ENCODE data around the gene PRAMEF11.
A peak's percentile ranks its signal among the peaks of the same experiment; 100 is the strongest.
"Not testable (repeated sequence)": the region's sequence is repeated elsewhere in the genome, so short reads cannot be mapped to it uniquely, and the experiment has no call there.

The PRAMEF11 gene

DNA sequence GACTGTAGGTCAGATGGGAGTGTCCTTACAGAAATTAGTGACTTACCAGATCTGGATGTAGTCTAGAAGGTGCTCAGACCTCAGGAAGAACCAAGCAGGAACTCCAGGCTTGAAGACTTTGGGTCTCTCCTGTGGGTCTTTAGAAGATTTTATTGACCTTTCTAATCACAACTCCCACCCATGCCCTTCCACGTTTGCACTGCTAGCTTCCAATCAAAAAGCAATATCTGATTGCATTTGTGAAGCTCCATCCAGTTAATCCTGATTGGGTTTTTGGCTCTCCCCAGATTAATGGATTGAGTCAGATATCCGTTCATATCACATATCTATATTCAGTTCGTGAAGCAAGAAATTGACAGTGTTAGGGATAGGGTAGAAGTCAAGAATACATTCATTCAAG, at the start of gene PRAMEF11:
Gene PRAMEF11, minus strand, starts transcription at position 101 of the 400 bp plus-strand sequence. CDS start 2,621 bp downstream, outside the sequence.
- in situ Hi-C loops (cut with MboI; ENCODE audit: low pct_unique_long_range_greater_than_20kb, low sequenced_read_pairs); DNase-seq: not testable (repeated sequence)

- in situ Hi-C loops (cut with MboI; ENCODE audit: low pct_unique_long_range_greater_than_20kb, low sequenced_read_pairs); DNase-seq: not testable (repeated sequence)
Observed at GRCh38 chr1:12878453-12878852, 47.2 kb upstream of the PRAMEF11 start.

GRCh38 chr1:12863131-12863880, 32.1 kb upstream of the PRAMEF11 start:
- DNase-seq; in situ Hi-C loops (cut with MboI; ENCODE audit: low pct_unique_long_range_greater_than_20kb, low sequenced_read_pairs): not testable (repeated sequence)

DNA sequence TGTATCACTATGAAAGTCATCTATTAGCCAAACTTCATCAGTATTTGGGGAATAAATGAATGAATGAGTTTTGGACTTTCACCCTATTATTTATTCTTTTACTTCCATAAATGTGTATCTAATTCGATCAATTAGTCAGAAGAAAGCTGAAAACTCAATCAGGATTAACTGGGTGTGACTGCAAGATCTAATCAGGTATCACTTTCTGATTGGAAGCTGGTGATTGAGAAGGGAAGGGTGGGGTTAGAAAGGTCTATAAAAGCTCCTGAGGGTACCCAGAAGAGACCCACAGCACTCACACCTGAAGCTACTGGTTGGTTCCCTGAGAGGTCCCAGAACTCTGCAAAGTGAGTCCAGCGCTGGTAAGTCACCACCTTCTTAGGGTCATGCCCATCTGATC, 25.6 kb upstream of the PRAMEF11 start, which contains the start of gene PRAMEF2:
Gene PRAMEF2, plus strand, starts transcription at position 301 of the 400 bp plus-strand sequence. CDS start 1,924 bp downstream, outside the sequence.
- DNase-seq; in situ Hi-C loops (cut with MboI; ENCODE audit: low pct_unique_long_range_greater_than_20kb, low sequenced_read_pairs): not testable (repeated sequence)

DNA sequence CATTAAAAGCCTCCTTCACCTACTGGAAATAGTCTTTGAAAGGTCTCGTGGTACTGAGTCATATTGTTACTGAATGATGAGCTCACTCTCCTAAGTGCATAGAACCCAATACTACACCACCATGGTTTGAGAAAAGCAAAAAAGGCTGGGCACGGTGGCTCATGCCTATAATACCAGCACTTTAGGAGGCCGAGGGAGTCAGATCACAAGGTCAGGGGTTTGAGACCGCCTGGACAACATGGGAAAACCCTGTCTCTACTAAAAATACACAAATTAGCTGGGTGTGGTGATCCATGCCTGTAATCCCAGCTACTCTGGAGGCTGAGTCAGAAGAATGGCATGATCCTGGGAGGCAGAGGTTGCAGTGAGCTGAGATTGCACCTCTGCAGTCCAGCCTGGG, 20.6 kb upstream of the PRAMEF11 start:
- in situ Hi-C loops (cut with MboI; ENCODE audit: low pct_unique_long_range_greater_than_20kb, low sequenced_read_pairs), result no loop called here
- no peak for DNase-seq

DNA sequence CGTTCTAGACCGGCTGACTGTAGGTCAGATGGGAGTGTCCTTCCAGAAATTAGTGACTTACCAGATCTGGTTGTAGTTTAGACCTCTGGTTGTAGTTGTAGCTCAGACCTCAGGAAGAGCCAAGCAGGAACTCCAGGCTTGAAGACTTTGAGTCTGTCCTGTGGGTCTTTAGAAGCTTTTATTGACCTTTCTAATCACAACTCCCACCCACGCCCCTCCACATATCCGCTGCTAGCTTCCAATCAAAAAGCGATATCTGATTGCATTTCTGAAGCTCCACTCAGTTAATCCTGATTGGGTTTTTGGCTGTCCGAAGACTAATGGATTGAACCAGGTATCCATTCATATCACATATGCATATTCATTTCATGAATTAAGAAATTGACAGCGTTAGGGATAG, 17.4 kb upstream of the PRAMEF11 start, which contains the start of gene HNRNPCL1:
Gene HNRNPCL1, minus strand, starts transcription at position 101 of the 400 bp plus-strand sequence. CDS start 431 bp downstream, outside the sequence.
- in situ Hi-C loops (cut with MboI; ENCODE audit: low pct_unique_long_range_greater_than_20kb, low sequenced_read_pairs); DNase-seq: not testable (repeated sequence)

DNA sequence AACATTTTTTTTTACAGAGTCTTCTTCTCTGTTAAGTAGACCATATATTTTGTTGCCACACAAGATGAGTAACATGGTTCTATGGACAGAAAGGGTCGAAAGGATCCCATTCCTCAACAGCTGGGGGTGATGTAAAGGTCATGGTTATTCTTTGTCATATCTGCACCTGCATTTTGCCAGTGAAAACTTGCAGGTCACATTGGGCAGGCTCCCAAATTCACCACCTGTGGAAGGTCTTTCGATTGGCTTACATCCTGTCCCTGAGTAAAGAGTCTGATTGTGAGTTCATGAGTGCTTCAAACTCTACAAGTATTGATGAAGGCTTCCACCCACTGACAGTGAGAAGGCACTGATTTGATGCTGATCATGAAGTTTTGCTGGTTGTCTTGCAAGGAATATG, 2.0 kb upstream of the PRAMEF11 start:
- in situ Hi-C loops (cut with MboI; ENCODE audit: low pct_unique_long_range_greater_than_20kb, low sequenced_read_pairs); DNase-seq: not testable (repeated sequence)

DNA sequence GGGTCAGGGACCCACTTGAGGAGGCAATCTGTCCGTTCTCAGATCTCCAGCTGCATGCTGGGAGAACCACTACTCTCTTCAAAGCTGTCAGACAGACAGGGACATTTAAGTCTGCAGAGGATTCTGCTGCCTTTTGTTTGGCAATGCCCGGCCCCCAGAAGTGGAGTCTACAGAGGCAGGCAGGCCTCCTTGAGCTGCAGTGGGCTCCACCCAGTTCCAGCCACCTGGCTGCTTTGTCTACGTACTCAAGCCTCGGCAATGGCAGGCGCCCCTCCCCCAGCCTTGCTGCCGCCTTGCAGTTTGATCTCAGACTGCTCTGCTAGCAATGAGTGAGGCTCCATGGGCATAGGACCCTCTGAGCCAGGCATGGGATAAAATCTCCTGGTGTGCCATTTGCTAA, 12.1 kb downstream of the PRAMEF11 start:
- in situ Hi-C loops (cut with MboI; ENCODE audit: low pct_unique_long_range_greater_than_20kb, low sequenced_read_pairs); DNase-seq: not testable (repeated sequence)

DNA sequence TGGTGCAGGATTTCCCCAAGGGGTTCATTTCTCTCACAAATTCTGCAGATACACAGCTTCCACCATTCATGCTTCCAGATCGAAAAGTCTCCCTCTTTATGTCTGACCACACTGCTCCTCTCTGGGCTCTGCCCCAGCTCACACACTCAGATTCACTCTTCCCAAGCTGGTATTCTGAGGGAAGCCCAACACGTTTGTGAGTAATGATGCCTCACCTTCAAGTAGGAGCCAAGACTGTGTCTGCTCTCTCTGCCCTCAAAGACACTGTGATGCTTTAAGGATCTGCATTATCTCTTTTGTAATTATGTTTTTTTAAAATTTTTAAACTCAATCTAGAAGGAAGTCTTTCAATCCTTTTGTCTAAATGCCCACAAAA, 19.8 kb downstream of the PRAMEF11 start:
- no peak for DNase-seq
- in situ Hi-C loops (cut with MboI; ENCODE audit: low pct_unique_long_range_greater_than_20kb, low sequenced_read_pairs), result no loop called here

- in situ Hi-C loops (cut with MboI; ENCODE audit: low pct_unique_long_range_greater_than_20kb, low sequenced_read_pairs), result no loop called here
- no peak for DNase-seq
Observed at GRCh38 chr1:12810691-12811408, 20.4 kb downstream of the PRAMEF11 start.

- no peak for DNase-seq
- in situ Hi-C loops (cut with MboI; ENCODE audit: low pct_unique_long_range_greater_than_20kb, low sequenced_read_pairs), result no loop called here
Observed at GRCh38 chr1:12809933-12810332, 21.3 kb downstream of the PRAMEF11 start.

- no peak for DNase-seq
- in situ Hi-C loops (cut with MboI; ENCODE audit: low pct_unique_long_range_greater_than_20kb, low sequenced_read_pairs), result no loop called here
Observed at GRCh38 chr1:12799730-12800129, 31.5 kb downstream of the PRAMEF11 start.

GRCh38 chr1:12798911-12799310, 32.3 kb downstream of the PRAMEF11 start:
- DNase-seq, result no peak
- in situ Hi-C loops (cut with MboI; ENCODE audit: low pct_unique_long_range_greater_than_20kb, low sequenced_read_pairs), result no loop called here

- in situ Hi-C loops (cut with MboI; ENCODE audit: low pct_unique_long_range_greater_than_20kb, low sequenced_read_pairs); DNase-seq: not testable (repeated sequence)
Observed at GRCh38 chr1:12791097-12791496, 40.1 kb downstream of the PRAMEF11 start, which contains the start of gene PRAMEF1. Gene PRAMEF1, plus strand, starts transcription at chr1:12791397. Its CDS starts 1,831 bp downstream, at chr1:12793228.

- in situ Hi-C loops (cut with MboI; ENCODE audit: low pct_unique_long_range_greater_than_20kb, low sequenced_read_pairs), result not testable (repeated sequence)
- peak; percentile 11 for DNase-seq
Observed at GRCh38 chr1:12784729-12785128, 46.5 kb downstream of the PRAMEF11 start.

DNA sequence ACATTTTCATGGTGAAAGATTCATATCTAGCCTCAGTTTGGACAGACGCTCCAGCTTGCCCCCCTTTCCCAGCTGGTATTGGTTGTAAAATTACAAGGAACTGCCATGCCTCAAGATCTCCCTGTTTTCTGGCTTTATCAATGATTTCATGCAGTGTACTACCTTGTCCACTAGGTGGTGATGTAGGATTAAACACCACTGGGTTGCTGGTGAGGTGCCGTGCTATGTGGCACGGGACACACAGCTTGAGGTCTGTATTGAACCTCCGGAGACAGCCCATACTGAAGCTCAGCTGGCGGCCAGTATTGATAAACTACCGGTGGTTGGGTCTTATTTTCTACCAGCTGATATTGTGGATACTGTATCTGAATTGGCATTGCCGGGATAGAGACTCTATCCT, 47.4 kb downstream of the PRAMEF11 start:
- in situ Hi-C loops (cut with MboI; ENCODE audit: low pct_unique_long_range_greater_than_20kb, low sequenced_read_pairs), result not testable (repeated sequence)
- peak; percentile 43 for DNase-seq

- DNase-seq; in situ Hi-C loops (cut with MboI; ENCODE audit: low pct_unique_long_range_greater_than_20kb, low sequenced_read_pairs): not testable (repeated sequence)
Observed at GRCh38 chr1:12781488-12781887, 49.7 kb downstream of the PRAMEF11 start.

- no peak for DNase-seq
- in situ Hi-C loops (cut with MboI; ENCODE audit: low pct_unique_long_range_greater_than_20kb, low sequenced_read_pairs), result no loop called here
Observed at GRCh38 chr1:12778907-12779306, 52.3 kb downstream of the PRAMEF11 start.

- no peak for DNase-seq
- in situ Hi-C loops (cut with MboI; ENCODE audit: low pct_unique_long_range_greater_than_20kb, low sequenced_read_pairs), result no loop called here
Observed at GRCh38 chr1:12778061-12778460, 53.1 kb downstream of the PRAMEF11 start.
